Endothelial cell of umbilical vein (primary cell): ENCODE results near the gene SLC5A5. TPM values are rescaled to one million over a fixed set of nuclear protein-coding genes. Genes with fewer than 3 reads are reported as not detected.

Experiments
- BruUV-seq: library from RNA; stranded (reverse); fragments of 400-500 nt; replicated peaks from 2 replicates; lab custom pipeline; 2021; lab: Mats Ljungman, UMichigan
- CTCF ChIA-PET: fragments of 300-600, 350-600 bp; sonication (Branson Sonifier 250); formaldehyde crosslinking; loops from one replicate; lab custom pipeline; 2021; ENCODE audit warnings: antibody characterized with exemption, inconsistent platforms; lab: Charles Lee
- POLR2A ChIA-PET: fragments of 300-600, 350-600 bp; sonication (Branson Sonifier 250); formaldehyde crosslinking; loops from one replicate; lab custom pipeline; 2021; ENCODE audit warnings: antibody characterized with exemption, inconsistent platforms; lab: Charles Lee
- DNase-seq: peaks from one replicate; pipeline ENCODE4 v3.0.0-alpha.2; 2011; ENCODE audit warnings: low read depth, low spot score
- FAIRE-seq: peaks from 2 replicates; lab custom pipeline; 2011; peaks lifted over from hg19 to GRCh38; lab: Jason Lieb, UNC
- H2AFZ ChIP-seq: 2 replicates; pipeline ENCODE4 v1.6.0; 2012; ENCODE audit warnings: low read depth, low read length, control low read depth, inconsistent platforms
- H3K27ac ChIP-seq: 2 replicates; pipeline ENCODE4 v1.5.1; 2011; ENCODE audit warnings: low read depth, mild to moderate bottlenecking, control low read depth, low read length, moderate library complexity; ENCODE audit not compliant: insufficient read depth
- H3K27me3 ChIP-seq, 2 experiments: 2 replicates each; pipeline versions ENCODE4 v1.6.0 to v1.6.1; 2011; ENCODE audit warnings: low read length in 2 of 2, mixed read lengths in 1 of 2; ENCODE audit not compliant: control insufficient read depth in 2 of 2, insufficient read depth in 2 of 2
- H3K36me3 ChIP-seq, 2 experiments: 2 replicates in 1 of 2; 3 replicates in 1 of 2; pipeline ENCODE4 v1.5.1; 2011; ENCODE audit warnings: low read length in 2 of 2, mild to moderate bottlenecking in 1 of 2, moderate library complexity in 1 of 2; ENCODE audit not compliant: control insufficient read depth in 2 of 2, insufficient read depth in 2 of 2; ENCODE audit errors: extremely low read depth in 1 of 2
- H3K4me1 ChIP-seq: 3 replicates; pipeline ENCODE4 v1.5.1; 2011; ENCODE audit warnings: mild to moderate bottlenecking, low read length; ENCODE audit not compliant: control insufficient read depth, insufficient read depth; ENCODE audit errors: extremely low read depth
- H3K4me2 ChIP-seq: 2 replicates; pipeline ENCODE4 v1.6.1; 2011; ENCODE audit warnings: low read length, control low read depth, mixed read lengths; ENCODE audit not compliant: insufficient read depth
- H3K4me3 ChIP-seq, 3 experiments: fragments of 200-600 bp in 1 of 3; sonication (generic), shearing (Covaris generic) in 1 of 3; replicated peaks in 1 of 3; 2 replicates each; pipeline ENCODE4 v1.5.1; 2011 to 2016; ENCODE audit warnings: control low read depth in 3 of 3, low read length in 3 of 3, mild to moderate bottlenecking in 2 of 3, inconsistent platforms in 1 of 3, low read depth in 1 of 3, moderate library complexity in 1 of 3; ENCODE audit not compliant: insufficient read depth in 1 of 3
- H3K79me2 ChIP-seq: 2 replicates; pipeline ENCODE4 v1.6.0; 2012; ENCODE audit warnings: low read length, inconsistent platforms; ENCODE audit not compliant: control insufficient read depth, insufficient read depth
- H3K9ac ChIP-seq: replicated peaks from 2 replicates; pipeline ENCODE3; 2011; ENCODE audit warnings: low read length, control low read depth; ENCODE audit not compliant: insufficient read depth; ENCODE audit errors: extremely low read depth
- H3K9me1 ChIP-seq: replicated peaks from 3 replicates; pipeline ENCODE4 v1.6.0; 2011; ENCODE audit warnings: mild to moderate bottlenecking, low read length; ENCODE audit not compliant: control insufficient read depth, insufficient read depth; ENCODE audit errors: extremely low read depth
- H3K9me3 ChIP-seq: replicated peaks from 2 replicates; pipeline ENCODE4 v1.5.1; 2012; ENCODE audit warnings: low read length, inconsistent platforms; ENCODE audit not compliant: control insufficient read depth, insufficient read depth
- H4K20me1 ChIP-seq: replicated peaks from 2 replicates; pipeline ENCODE3; 2011; ENCODE audit warnings: mild to moderate bottlenecking, low read length; ENCODE audit not compliant: control insufficient read depth, insufficient read depth; ENCODE audit errors: extremely low read depth
- EZH2 ChIP-seq: IDR thresholded peaks from 2 replicates; pipeline ENCODE4 v1.6.1; 2012; ENCODE audit warnings: borderline replicate concordance, low read depth, mild to moderate bottlenecking, moderate library complexity, low read length, inconsistent platforms; ENCODE audit not compliant: severe bottlenecking
- FOS ChIP-seq: IDR thresholded peaks from 2 replicates; pipeline ENCODE4 v1.6.1; 2011; ENCODE audit warnings: mild to moderate bottlenecking, low read length, moderate library complexity, borderline replicate concordance; ENCODE audit not compliant: insufficient read depth
- GATA2 ChIP-seq: IDR thresholded peaks from 2 replicates; pipeline ENCODE4 v1.7.0; 2011; ENCODE audit warnings: low read depth, mild to moderate bottlenecking, moderate library complexity, mixed read lengths, low read length; ENCODE audit not compliant: insufficient read length, insufficient read depth
- JUN ChIP-seq: IDR thresholded peaks from 2 replicates; pipeline ENCODE4 v1.6.1; 2011; ENCODE audit warnings: borderline replicate concordance, low read depth; ENCODE audit not compliant: insufficient read length, insufficient read depth
- MYC ChIP-seq: IDR thresholded peaks from one replicate; pipeline ENCODE4 v1.6.1; 2011; ENCODE audit warnings: mild to moderate bottlenecking, low read depth, low read length
- POLR2A ChIP-seq: IDR thresholded peaks from 2 replicates; pipeline ENCODE4 v1.6.1; 2012; ENCODE audit warnings: low read depth, mild to moderate bottlenecking, control low read depth, low read length
- POLR2AphosphoS5 ChIP-seq: IDR thresholded peaks from 2 replicates; pipeline ENCODE4 v1.6.1; 2012; ENCODE audit warnings: low read depth, mild to moderate bottlenecking, control low read depth, low read length, moderate library complexity; ENCODE audit not compliant: insufficient read depth
- dilution Hi-C: fragments of 300-500 bp; cut with MboI; formaldehyde crosslinking; loops from one replicate; pipeline ENCODE4 v1.15.0; 2019; ENCODE audit warnings: low sequenced_read_pairs; ENCODE audit not compliant: extremely low pct_ligation_motif_present
- intact Hi-C: fragments of 100-400 bp; cut with micrococcal nuclease; formaldehyde crosslinking; loops from one replicate; pipeline ENCODE4 v1.10.0; 2022
- polyA plus RNA-seq, 4 experiments: library from polyadenylated mRNA; depleted of rRNA in 3 of 4; stranded (reverse) in 3 of 4; unstranded in 1 of 4; fragments of >200 nt; gene quantifications; 2 replicates each; pipeline versions ENCODE4 v1.2.1 to v1.2.3, GENCODE V29; 2011 to 2012; ENCODE audit warnings: missing spikeins in 1 of 4
- total RNA-seq: library from RNA; stranded (reverse); gene quantifications from 2 replicates; pipeline ENCODE4 v1.2.3, GENCODE V29; 2021
- TF ChIP-seq, protein P1 (sequence below): IDR thresholded peaks from 2 replicates; pipeline ENCODE4 v1.6.1; 2011; ENCODE audit not compliant: insufficient read depth, insufficient read length
- TF ChIP-seq, protein P2 (sequence below), 2 donors: IDR thresholded peaks; 1 replicate in 1 of 2; 2 replicates in 1 of 2; pipeline ENCODE4 v1.5.1; 2011; ENCODE audit warnings: low read length in 2 of 2, mild to moderate bottlenecking in 2 of 2, moderate library complexity in 2 of 2, control low read depth in 1 of 2, inconsistent platforms in 1 of 2, low read depth in 1 of 2; ENCODE audit not compliant: insufficient read depth in 1 of 2; ENCODE audit errors: extremely low read depth in 1 of 2

Gene SLC5A5
- total and polyA plus RNA-seq, 2 donors (not counting 3 experiments of a cell fraction or from before 2014, with no cell fraction given), result not detected

DNA sequence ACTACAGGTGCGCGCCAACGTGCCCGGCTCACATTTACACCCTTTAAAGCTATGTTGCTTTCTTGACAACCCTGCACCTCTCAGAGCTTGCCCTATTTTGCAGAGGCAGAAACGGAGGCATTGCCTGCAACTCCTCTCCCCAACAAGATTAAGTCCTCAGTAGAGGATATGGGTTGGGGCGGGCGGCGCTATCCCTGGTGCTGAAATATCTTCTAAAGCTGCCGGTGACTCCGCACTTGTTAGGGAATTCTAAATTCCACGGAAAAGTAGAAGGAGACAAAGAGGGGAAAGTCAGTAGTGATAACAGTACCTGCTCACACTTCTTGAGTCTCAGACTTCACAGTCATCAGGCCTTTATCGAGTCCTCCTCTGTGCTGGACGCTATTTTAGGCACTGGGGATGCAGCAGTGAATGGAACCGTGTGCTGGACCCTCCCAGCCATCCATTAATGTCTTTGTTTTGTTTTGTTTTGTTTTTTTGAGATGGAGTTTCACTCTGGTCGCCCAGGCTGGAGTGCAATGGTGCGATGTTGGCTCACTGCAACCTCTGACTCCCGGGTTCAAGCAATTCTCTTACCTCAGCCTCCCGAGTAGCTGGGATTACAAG, 18.0 kb downstream of the SLC5A5 start:
- CTCF ChIA-PET, result interaction anchor here (0.8 to 1.0 kb wide), 3 partner anchors 10 to 123 kb away, joined by 3 to 6 read pairs (median 4); partner anchors contain the start of gene CCDC124
- intact Hi-C loops (no loop called here), dilution Hi-C loops (no loop called here)
- POLR2A ChIA-PET, result interaction anchor here (0.6 kb wide), 1 partner anchor 19 kb away, joined by 3 read pairs; no protein-coding TSS in a partner anchor
- Histone ChIP-seq H3K27ac (no peak overlapping the region), H4K20me1 (no peaks in the 10 kb centered on the region), H3K9me1 (no peaks in the 10 kb centered on the region), H3K9ac (no peak overlapping the region), H3K79me2 (no peaks in the 10 kb centered on the region), H3K36me3 (no peaks in the 10 kb centered on the region), H3K9me3 (no peaks in the 10 kb centered on the region), H3K4me3 (no peak overlapping the region), H3K27me3 (no peaks in the 10 kb centered on the region), H2AFZ (no peak overlapping the region), H3K4me2 (no peak overlapping the region), H3K4me1 (no peaks in the 10 kb centered on the region)
- DNase-seq, result peak; percentile 44
- no TSS peak for BruUV-seq
- TF ChIP-seq JUN (no peak), FOS (no peak), POLR2AphosphoS5 (no peak), GATA2 (no peak), EZH2 (no peak), MYC (no peak), POLR2A (no peak)
- TF ChIP-seq, protein P1, sequence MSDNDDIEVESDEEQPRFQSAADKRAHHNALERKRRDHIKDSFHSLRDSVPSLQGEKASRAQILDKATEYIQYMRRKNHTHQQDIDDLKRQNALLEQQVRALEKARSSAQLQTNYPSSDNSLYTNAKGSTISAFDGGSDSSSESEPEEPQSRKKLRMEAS, result no peak
- TF ChIP-seq, protein P2, sequence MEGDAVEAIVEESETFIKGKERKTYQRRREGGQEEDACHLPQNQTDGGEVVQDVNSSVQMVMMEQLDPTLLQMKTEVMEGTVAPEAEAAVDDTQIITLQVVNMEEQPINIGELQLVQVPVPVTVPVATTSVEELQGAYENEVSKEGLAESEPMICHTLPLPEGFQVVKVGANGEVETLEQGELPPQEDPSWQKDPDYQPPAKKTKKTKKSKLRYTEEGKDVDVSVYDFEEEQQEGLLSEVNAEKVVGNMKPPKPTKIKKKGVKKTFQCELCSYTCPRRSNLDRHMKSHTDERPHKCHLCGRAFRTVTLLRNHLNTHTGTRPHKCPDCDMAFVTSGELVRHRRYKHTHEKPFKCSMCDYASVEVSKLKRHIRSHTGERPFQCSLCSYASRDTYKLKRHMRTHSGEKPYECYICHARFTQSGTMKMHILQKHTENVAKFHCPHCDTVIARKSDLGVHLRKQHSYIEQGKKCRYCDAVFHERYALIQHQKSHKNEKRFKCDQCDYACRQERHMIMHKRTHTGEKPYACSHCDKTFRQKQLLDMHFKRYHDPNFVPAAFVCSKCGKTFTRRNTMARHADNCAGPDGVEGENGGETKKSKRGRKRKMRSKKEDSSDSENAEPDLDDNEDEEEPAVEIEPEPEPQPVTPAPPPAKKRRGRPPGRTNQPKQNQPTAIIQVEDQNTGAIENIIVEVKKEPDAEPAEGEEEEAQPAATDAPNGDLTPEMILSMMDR (IDR thresholded peaks at IDR 0.05; ENCODE audit: extremely low read depth in 1 of 2, insufficient read depth in 1 of 2, low read depth in 1 of 2, low read length in 2 of 2), result no peak
- FAIRE-seq, result peak; percentile 37
